ENCODE results near the gene PLCH1. TPM values are rescaled to one million over a fixed set of nuclear protein-coding genes. Genes with fewer than 3 reads are reported as not detected.

Gene PLCH1
- total and polyA plus RNA-seq, 8 donors, result 0.91 to 4.4 (median 2.3) TPM

- Histone ChIP-seq H3K9me3 (no peaks in the 10 kb centered on the region), H3K27me3 (no peaks in the 10 kb centered on the region), H3K36me3 (no peaks in the 10 kb centered on the region), H3K4me3 (no peak overlapping the region), H3K27ac (no peak overlapping the region), H3K4me1 (no peaks in the 10 kb centered on the region)
- no peak for DNase-seq
- intact Hi-C loops (cut with DNase I), result no loop called here
- TF ChIP-seq CTCF (IDR thresholded peaks at IDR 0.05), result no peak
- no peak for ATAC-seq
- FAIRE-seq, result no peak
- WGBS, 2 donors, result 63 to 64% methylated on average over 1 of the region's 1 CpG
These were observed 352.7 kb downstream of the PLCH1 start for GRCh38 chr3:155392138-155392537.

- TF ChIP-seq CTCF (IDR thresholded peaks at IDR 0.05), result no peak
- H3K36me3 ChIP-seq, result no peaks in the 10 kb centered on the region
- peak in 3 of 4 donors; percentile 46 to 71 (median 66) for ATAC-seq
- H3K9me3 ChIP-seq, result no peaks in the 10 kb centered on the region
- 13 to 15% methylated on average over 2 of the region's 2 CpGs for WGBS, 2 donors
- no peak for FAIRE-seq
- no peak for DNase-seq
- no peaks in the 10 kb centered on the region for H3K27me3 ChIP-seq
- intact Hi-C loops (cut with DNase I), result no loop called here
- H3K27ac ChIP-seq, result no peak overlapping the region
- no peak overlapping the region for H3K4me3 ChIP-seq
- H3K4me1 ChIP-seq, result no peaks in the 10 kb centered on the region
These were observed 353.3 kb downstream of the PLCH1 start for GRCh38 chr3:155391551-155391958.

GRCh38 chr3:155391104-155391503 lies 353.8 kb downstream of the PLCH1 start:
- no peak for FAIRE-seq
- 83 to 85% methylated on average over 2 of the region's 2 CpGs for WGBS, 2 donors

GRCh38 chr3:155390351-155390750 lies 354.5 kb downstream of the PLCH1 start:
- Histone ChIP-seq H3K4me3 (no peak overlapping the region), H3K27me3 (no peaks in the 10 kb centered on the region), H3K36me3 (no peaks in the 10 kb centered on the region), H3K27ac (no peak overlapping the region), H3K4me1 (no peaks in the 10 kb centered on the region), H3K9me3 (no peaks in the 10 kb centered on the region)
- FAIRE-seq, result no peak
- no peak for ATAC-seq
- DNase-seq, result no peak
- intact Hi-C loops (cut with DNase I), result no loop called here
- TF ChIP-seq CTCF (IDR thresholded peaks at IDR 0.05), result no peak

More at GRCh38 chr3:155391104-155391503, 353.8 kb downstream of the PLCH1 start:
- DNase-seq (no peak), ATAC-seq (peak in 3 of 4 donors; percentile 15 to 44 (median 41))
- Histone ChIP-seq H3K4me3 (no peak overlapping the region), H3K27ac (no peak overlapping the region), H3K9me3 (no peaks in the 10 kb centered on the region), H3K4me1 (no peaks in the 10 kb centered on the region), H3K36me3 (no peaks in the 10 kb centered on the region), H3K27me3 (no peaks in the 10 kb centered on the region)
- no peak for TF ChIP-seq CTCF (IDR thresholded peaks at IDR 0.05)
- intact Hi-C loops (cut with DNase I), result no loop called here

GRCh38 chr3:155388417-155388816 lies 356.5 kb downstream of the PLCH1 start:
- Histone ChIP-seq H3K36me3 (no peaks in the 10 kb centered on the region), H3K27me3 (no peaks in the 10 kb centered on the region), H3K4me3 (no peak overlapping the region), H3K4me1 (no peaks in the 10 kb centered on the region), H3K9me3 (no peaks in the 10 kb centered on the region), H3K27ac (no peak overlapping the region)
- FAIRE-seq (no peak), ATAC-seq (no peak), DNase-seq (no peak)
- WGBS, 2 donors, result 54 to 69% methylated on average over 2 of the region's 2 CpGs
- no peak for TF ChIP-seq CTCF (IDR thresholded peaks at IDR 0.05)
- intact Hi-C loops (cut with DNase I), result loop anchor here in 2 of 3 donors (10.0 kb wide), 2 partner anchors 306 to 316 kb away; no protein-coding TSS in a partner anchor

Data from pancreas (tissue), 10 donors.